HG03558 (cell line): ENCODE measurements around the gene FKBP14.
A peak's percentile ranks its signal among the peaks of the same experiment; 100 is the strongest.
"Not testable (repeated sequence)": the region's sequence is repeated elsewhere in the genome, so short reads cannot be mapped to it uniquely, and the experiment has no call there.

Experiments used
- ATAC-seq: cut with Tn5 transposase; IDR thresholded peaks from one replicate; pipeline ENCODE4 v1.9.1; 2021; ENCODE audit warnings: moderate number of reproducible peaks; ENCODE audit not compliant: unreplicated experiment; ENCODE audit errors: extremely low read depth

The FKBP14 gene, protein sequence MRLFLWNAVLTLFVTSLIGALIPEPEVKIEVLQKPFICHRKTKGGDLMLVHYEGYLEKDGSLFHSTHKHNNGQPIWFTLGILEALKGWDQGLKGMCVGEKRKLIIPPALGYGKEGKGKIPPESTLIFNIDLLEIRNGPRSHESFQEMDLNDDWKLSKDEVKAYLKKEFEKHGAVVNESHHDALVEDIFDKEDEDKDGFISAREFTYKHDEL

DNA sequence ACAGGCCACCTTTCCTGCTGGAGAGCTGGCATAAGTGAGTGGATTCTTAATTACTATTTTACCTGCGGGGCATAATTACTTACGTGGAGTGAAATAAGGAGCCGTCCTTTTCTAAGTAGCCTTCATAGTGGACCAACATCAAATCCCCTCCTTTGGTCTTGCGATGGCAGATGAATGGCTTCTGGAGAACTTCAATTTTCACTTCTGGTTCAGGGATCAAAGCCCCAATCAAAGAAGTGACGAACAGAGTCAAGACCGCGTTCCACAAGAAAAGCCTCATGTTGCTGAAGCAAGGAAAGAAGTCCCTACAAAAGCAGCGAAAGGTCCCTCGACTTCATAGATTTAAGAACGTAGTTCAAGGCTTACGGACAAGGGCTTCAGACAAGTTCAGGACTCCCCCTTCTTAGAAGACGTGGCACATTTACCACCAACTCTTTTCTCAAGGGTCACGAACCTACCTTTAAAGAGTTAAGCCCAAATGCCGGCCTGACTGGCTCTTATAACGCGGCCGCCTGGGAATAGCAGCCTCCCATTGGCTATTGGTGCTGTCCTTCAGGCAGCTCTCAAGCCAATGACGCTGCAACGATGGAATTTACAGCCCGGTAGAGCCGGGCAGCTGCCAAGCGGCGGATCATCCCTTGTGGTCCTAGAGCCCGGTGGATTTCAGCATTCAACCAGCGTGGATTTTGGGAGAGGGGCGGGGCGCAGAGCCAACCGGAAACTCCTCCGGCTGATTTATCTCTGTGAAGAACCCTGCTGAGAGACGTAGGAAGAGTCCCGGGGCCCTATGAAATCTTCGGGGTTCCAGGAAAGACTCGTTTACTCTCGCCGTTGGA is at the start of gene FKBP14:
Gene FKBP14 (minus strand): TSS at position 474 of the 836 bp plus-strand sequence. CDS start 194 bp downstream, at position 280.
- ATAC-seq, result peak; percentile 68

DNA sequence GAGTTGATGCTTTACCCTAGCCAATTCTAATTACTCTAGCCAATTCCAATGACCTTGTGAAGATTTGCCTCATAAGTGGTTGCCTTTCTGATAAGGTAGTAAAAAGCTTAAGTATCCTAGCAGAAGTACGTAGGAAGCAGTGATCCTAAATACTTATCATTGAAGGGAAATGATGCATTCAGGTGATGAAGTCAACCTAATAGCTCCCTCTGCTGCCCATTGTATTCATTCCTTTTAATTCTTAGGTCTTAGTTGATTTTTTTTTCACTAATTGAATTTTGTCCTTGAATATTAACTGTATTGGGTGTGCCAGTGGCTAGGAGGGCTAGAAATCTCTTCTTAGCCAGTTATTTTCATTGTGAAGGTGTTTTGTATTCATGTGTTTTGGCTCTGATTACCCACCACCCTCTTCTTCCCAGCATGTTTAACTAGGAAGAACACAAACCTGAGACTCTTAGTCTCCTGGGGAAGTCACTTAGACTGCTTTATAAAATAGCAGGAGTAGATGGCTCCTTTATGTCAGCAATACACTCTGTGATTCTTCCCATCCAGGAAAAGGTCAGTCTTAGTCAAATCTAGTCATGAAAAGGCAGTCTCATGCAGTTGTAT is 48.0 kb upstream of the FKBP14 start:
- no peak for ATAC-seq

DNA sequence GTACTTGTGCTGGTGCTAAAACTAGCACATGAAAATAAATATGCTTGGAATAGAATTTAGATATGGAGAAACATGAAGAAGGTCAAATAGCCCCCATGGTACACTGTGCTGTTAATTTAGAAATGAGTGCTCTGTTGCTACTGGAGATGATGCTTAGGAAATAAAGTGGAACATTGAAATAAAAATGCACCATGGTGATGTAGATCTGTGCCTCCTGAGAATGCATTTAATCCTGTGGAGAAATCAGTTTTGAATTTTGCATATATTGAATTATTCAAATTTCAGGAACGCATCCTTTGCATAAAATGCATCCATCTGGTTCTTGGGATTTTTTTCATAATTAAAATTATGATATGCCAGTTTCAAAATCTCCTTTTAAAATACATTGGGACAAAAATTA is 46.2 kb upstream of the FKBP14 start:
- no peak for ATAC-seq

DNA sequence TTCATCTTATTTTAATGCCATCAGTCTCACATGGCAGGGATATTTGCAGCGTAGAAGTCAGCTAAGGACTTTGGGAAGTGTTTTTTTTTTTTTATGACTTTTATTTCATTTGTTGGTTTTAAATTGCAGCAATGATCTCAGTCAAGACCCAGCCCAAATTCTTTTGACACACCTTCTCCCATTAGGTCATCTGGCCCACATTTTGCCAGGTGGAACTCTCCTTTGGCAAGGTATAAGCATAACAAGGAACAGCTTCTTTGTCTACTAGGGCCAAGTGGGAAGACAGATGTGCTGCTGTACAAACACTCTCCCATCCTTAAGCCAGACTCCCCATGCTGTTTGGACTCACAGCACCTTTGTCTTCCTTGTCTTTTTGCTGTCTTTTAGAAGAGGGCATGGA is 43.5 kb upstream of the FKBP14 start:
- ATAC-seq, result no peak

DNA sequence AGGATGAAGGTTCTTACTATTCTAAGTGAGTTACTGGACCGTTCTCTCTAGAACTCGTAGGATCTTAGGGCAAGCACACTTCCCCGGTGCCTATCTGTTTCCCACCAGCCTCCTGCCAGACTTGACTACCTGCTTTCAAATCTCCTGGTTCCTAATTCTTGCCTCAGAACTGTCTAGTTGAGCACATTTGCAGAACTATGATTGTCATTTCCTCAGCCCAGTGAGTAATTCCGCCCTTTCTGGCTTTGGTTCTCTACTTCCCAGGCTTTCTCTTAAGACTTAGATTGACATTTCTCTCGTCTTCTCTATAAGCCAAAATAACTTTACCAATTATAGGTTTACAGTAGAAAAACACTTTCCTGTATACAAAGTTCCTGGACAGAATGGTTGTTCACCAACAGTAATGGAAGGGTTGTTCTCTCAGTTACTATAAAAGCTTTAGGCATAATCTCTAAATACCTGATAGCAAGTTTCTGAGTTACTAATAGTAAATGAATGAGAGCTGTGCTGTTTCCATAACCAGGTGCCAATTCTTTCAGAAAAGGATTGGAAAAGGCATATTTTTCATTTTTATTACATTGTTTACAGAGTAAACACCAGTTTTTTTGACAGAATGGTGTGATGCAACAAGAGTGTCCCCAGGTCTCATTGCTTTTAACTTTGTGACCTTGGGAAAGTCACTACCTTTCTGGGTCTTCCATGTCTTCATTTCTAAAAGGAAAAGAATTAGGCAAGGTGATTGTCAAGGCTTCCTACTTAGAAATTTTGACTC is 42.8 kb upstream of the FKBP14 start:
- no peak for ATAC-seq

DNA sequence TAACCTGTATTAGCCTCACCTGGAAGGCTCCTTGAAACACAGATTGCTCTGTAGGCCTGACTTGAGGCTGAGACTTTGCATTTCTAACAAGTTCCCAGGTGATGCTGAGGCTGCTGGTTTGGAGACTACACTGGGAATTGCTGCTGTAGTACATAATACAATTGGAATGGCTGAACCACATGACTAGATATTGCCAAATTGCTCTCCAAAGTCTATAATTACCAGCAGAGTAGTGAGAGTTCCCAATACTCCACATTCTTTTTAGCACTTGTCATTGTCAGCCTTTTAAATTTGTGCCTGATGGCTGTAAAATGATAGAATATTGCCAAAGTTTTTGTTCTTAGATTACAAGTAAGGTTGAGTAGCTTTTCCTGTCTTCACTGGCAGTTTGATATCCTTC is 41.6 kb upstream of the FKBP14 start:
- ATAC-seq, result no peak

DNA sequence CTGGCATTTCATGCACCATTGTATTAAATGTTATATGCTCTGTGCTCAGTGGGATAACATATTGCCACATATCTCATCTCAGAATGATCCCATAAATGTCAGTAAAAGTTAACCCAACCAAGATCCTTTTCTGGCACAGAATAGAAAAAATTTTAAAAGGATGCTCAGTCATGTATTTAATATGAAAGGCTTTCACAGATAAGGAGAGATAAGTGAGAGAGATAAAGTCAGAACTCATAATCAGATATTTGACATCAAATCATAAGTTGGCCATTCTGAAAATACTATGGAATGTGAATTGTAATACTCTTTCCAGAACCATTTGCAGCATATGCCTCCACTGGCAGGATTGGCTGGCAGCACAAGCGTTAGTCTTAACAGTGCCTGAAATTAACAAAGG is 40.2 kb upstream of the FKBP14 start:
- ATAC-seq, result no peak

DNA sequence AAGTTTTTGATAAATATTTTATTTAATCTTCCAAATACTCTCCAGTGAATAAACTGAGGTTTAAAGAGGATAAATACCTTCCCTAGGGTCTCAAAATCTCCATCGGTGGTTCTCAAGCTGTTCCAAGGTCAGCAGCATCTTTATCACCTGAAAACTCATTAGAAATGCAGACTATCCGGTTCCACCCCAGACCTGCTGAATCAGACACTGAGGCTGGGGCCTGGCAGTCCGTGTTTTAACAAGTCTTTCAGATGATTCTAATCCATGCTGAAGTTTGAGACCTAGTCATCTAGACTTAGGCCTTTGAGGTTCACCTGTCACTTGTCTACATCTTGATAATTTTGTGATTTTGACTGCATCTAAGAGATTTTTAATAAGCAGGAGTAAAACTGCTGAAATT is 39.2 kb upstream of the FKBP14 start:
- no peak for ATAC-seq

DNA sequence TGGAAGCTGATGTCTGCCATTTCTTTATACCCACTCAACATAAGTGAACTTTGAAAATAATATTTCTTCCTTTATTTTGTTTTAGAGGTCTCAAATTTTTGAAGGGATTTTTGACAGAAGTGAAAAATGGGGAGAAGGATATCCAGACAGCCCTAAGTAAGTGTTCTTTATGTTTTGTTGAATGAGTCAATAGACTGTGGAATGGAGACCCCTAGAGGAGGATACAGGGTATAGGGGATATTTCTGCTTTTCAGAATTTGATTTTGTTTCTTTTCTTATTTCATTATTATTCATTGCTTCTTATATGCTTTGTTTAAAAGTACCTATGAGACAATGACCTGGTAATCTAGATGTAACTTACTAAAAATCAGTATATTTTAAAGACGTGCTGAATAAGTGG is 36.1 kb upstream of the FKBP14 start:
- no peak for ATAC-seq

DNA sequence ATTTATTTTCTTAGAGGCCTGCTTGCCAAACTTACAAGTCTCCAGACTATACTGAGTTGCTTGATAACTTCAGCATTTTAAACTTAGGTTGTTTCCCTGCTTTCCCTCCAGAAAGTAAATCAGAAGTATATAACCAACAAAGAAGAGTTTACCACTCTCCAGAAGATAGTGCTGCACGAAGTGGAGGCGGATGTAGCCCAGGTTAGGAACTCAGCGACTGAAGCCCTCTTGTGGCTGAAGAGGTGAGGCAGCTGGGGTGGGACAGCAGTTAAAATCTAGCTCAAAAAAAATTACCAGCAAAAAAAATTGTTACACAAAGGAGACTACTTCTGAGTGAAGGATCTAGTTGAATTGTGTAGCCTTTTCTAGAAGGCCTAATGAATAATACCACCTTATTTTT is 35.3 kb upstream of the FKBP14 start:
- ATAC-seq, result not testable (repeated sequence)

DNA sequence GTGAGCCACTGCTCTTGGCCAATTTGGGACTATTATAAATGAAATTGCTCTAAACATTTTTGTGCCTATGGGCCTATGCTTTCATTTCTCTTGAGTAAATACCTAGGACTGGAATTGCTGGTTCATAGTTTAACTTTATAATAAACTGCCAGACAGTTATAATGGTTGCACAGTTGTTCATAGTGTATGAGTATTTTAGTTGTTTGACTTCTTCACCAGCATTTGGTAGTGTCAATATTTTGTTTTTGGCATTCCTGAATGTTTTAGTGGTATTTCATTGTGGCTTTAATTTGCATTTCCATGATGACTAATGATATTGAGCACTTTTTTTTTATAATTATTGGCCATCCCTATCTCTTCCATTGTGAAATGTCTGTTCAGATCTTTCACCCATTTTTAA is 31.2 kb upstream of the FKBP14 start:
- ATAC-seq, result no peak

DNA sequence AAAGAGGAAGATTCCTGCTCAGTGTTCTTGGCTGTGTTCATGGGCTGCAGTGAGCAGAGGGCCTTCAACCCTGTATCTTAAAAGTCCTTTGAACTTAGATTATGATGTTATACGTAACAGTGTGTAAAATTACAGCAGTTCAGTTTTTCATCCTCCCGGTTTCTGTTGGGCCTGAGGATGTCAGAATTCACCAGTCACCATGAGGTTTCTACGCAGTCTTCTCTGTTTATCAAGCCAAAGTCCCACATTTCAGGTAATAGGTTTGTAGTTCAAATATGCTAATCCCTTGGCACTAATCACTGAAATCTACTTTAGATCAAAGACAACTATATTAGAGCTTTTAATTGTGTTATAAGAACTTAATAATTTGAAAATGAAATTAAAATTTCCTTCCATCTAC is 26.6 kb upstream of the FKBP14 start:
- no peak for ATAC-seq

DNA sequence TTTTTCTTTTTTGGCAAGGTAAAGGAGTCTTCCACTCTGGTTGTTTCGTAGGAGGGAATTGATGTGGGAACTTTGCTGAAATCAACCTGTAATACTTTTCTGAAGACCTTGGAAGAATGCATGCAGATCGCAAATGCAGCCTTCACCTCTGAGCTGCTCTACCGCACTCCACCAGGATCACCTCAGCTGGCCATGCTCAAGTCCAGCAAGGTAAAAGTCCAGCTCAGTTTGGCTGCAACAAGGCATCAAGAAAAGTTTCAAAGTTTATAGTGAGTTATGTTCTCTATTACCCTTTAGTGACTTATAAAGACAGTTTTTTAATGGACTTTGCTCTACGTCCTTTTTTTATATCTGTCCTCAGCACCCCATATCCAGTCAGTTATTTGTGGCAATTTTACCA is 22.7 kb upstream of the FKBP14 start:
- no peak for ATAC-seq

DNA sequence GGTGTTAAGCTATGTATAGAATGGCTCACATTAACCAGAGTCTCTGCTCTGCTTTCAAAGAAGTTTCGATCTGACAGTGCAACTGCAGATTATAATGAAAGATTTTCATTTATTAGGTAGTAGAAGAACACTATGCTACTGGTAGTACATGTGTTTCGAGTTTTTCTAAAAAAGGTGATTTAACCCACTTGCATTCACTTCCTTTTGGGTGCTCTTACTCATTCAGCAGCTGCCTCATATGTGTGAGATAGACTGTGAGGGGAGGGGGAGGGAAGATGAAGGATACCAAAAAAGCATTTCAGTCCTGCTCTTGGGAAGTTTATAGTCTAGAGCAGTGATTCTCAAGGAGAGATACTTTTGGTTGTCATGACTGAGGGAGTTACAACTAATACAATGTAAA is 22.1 kb upstream of the FKBP14 start:
- ATAC-seq, result no peak

DNA sequence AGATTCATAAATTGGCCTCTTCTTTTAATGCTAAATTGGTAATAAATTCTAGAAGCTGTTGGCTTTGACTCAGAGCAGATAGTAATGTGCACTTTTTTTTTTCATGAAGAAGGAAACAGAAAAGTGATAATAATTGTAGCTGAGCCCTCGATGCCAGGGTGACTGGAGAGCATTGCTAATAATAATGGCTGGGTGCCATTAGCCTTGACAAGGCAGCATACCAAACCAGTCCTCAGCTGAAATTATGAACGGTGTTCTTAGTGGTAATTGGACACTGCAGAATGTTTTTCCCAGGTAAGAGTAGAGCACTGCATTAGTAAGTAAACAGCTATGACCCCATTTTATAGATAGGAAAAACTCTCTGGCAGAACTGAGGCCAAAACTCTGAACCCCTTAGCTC is 20.6 kb upstream of the FKBP14 start:
- ATAC-seq, result no peak

DNA sequence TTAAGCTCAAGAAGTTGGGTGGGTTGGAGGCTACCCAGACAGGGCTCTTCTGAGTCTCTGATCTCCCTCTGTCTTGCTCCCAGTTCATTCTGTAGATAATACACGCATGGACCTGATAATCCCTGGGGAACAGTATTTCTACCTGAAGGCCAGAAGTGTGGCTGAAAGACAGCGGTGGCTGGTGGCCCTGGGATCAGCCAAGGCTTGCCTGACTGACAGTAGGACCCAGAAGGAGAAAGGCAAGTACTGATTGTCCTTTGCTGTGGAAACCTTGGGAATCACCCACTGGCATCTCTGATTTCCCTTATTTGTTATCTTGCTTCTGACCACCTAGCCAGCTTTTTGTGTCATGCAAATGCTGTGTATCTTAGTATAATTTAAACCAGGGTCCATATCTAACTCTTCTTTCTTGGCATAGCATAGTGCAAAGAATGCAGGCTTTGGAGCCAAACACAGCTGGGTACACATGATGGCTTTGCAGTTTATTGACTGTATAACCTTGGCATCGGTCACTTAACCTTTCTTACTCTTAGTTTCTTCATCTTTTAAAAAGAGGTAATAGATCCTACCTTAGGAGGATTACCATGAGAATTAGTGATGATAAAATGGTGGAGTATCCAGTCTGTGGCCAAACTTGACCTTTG is 19.7 kb upstream of the FKBP14 start:
- no peak for ATAC-seq

DNA sequence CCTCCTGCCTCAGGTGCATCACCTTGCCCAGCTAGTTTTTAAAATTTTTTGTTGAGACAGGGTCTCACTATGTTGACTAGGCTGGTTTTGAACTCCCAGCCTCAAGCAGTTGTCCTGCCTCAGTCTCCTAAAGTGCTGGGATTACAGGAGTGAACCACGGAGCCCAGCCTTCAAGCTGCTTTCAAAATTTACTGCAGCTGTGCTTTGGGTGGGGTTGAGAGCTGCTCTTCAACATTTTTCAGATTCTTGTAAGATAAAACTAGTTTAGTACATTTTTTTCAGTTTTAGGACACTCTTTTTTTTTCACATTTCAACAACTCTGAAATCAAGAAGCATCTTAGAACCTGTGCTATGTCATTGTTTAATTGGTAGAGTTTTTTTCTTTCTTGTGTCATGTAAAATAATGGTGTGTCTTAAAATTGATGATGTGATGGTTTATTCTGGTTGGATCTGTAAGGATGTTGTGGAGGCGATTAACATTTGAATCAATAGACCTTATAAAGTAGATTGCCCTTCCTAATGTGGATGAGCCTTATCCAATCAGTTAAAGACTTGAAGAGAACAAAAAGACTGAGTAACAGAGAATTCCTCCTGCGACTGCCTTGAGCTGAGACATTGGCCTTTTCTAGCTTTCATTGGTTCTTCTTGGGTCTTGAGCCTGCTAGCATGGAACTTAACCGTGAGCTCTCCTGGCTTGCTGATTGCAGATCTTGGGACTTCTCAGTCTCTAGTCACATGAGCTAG is 15.2 kb upstream of the FKBP14 start:
- ATAC-seq, result no peak

DNA sequence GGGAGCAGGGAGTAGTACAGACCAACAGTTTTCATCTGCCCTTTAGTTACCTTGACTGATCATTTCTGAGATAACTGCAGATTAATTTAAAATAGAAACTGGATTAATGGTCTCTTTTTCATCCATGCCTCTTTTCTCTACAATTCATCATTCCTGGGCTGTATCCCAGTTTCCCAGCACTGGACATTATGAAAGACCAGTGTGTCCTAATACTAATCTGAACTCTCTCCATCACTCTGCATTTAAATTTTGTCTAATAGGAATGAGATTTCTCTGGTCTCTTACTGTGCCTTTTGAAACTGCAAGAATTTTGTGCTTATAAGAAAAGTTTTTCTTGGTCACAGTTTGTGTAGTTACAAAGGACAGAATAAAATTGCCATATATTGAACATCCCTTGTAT is 14.4 kb upstream of the FKBP14 start:
- no peak for ATAC-seq

DNA sequence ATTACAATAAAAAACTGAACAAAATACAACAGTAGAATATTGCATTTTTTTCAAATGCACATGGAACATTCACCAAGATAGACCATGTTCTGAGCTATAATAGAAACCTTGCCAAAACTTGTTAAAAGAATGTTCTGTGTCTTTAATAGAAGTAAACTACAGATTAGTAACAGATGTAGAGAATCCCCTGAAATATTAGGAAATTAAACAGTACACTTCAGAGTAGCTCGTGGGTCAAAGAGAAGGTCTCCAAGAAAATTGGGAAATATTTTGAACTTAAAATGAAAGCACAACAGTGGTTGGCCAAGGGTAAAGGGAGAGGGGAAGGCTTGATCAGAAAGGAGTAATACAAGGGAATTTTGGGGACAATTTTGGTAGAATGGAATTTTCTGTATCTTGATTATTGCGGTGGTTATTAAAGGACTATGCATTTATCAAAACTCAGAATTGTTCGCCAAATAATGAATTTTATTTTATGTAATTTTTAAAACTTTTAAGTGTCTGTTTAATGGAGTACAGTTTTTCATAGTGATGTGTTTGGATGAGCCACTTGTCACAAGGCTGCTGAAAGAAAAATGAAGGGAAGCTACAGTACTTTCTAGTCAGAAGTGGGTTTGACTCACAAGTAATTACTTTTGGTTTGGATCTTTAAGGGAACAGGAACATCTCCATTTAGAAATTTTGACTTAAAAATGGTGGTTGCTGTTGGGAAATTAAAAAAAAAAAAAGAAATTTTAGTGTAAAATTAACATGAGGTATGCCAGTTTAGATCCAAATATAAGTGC is 11.9 kb upstream of the FKBP14 start:
- ATAC-seq, result no peak
